HG03039 (cell line): ENCODE measurements around the gene IGIP.
"Not testable (repeated sequence)": the region's sequence is repeated elsewhere in the genome, so short reads cannot be mapped to it uniquely, and the experiment has no call there.

Experiments
- ATAC-seq: cut with Tn5 transposase; IDR thresholded peaks from one replicate; pipeline ENCODE4 v1.9.1; 2021; ENCODE audit warnings: mild to moderate bottlenecking, moderate library complexity; ENCODE audit not compliant: unreplicated experiment

The IGIP gene

GRCh38 chr5:140140435-140140834, 14.7 kb downstream of the IGIP start:
- ATAC-seq, result no peak

- ATAC-seq, result no peak
These were observed 15.5 kb downstream of the IGIP start for GRCh38 chr5:140141241-140141640.

- no peak for ATAC-seq
These were observed 16.5 kb downstream of the IGIP start for GRCh38 chr5:140142246-140142645.

GRCh38 chr5:140142856-140143255, 17.1 kb downstream of the IGIP start:
- no peak for ATAC-seq

GRCh38 chr5:140143521-140144258, 18.0 kb downstream of the IGIP start:
- no peak for ATAC-seq

GRCh38 chr5:140145256-140145655, 19.5 kb downstream of the IGIP start:
- ATAC-seq, result no peak

- ATAC-seq, result no peak
These were observed 20.2 kb downstream of the IGIP start for GRCh38 chr5:140145818-140146522.

- no peak for ATAC-seq
These were observed 20.7 kb downstream of the IGIP start for GRCh38 chr5:140146523-140146842.

- ATAC-seq, result no peak
These were observed 21.7 kb downstream of the IGIP start for GRCh38 chr5:140147460-140147859.

GRCh38 chr5:140148508-140148907, 22.8 kb downstream of the IGIP start:
- no peak for ATAC-seq

- no peak for ATAC-seq
These were observed 24.5 kb downstream of the IGIP start for GRCh38 chr5:140150201-140150600.

- ATAC-seq, result no peak
These were observed 25.6 kb downstream of the IGIP start for GRCh38 chr5:140151144-140152021.

GRCh38 chr5:140152022-140152999, 26.6 kb downstream of the IGIP start:
- ATAC-seq, result no peak

- ATAC-seq, result no peak
These were observed 27.5 kb downstream of the IGIP start for GRCh38 chr5:140153255-140153654.

GRCh38 chr5:140153905-140154304, 28.2 kb downstream of the IGIP start:
- ATAC-seq, result no peak

GRCh38 chr5:140154710-140155381, 29.1 kb downstream of the IGIP start:
- not testable (repeated sequence) for ATAC-seq

GRCh38 chr5:140157032-140157781, 31.5 kb downstream of the IGIP start:
- peak; percentile 89 for ATAC-seq

- no peak for ATAC-seq
These were observed 33.5 kb downstream of the IGIP start for GRCh38 chr5:140159014-140159927.
